ENCODE measurements around the gene ZNF445. TPM values are rescaled to one million over a fixed set of nuclear protein-coding genes. Genes with fewer than 3 reads are reported as not detected.

ZNF445 gene
- total and polyA plus RNA-seq, 9 of the 15 experiments (the other 6 are each of a cell fraction or from before 2014, with no cell fraction given), result 1.2 to 26.9 (median 10.6) TPM

GRCh38 chr3:44506961-44507360 is 29.5 kb upstream of the ZNF445 start:
- H3K4me2 ChIP-seq (ENCODE audit: insufficient read depth, low read length), result no peak overlapping the region
- CTCF ChIA-PET (ENCODE audit: low intra/inter-chr PET ratio), result no interaction called here
- FAIRE-seq, result no peak
- no TSS peak for BruUV-seq (replicated peaks)
- H3K9me1 ChIP-seq (ENCODE audit: control insufficient read depth, insufficient read depth, low read length), result peaks cover 4% of the 10 kb centered on the region
- in situ Hi-C loops (cut with MboI) (no loop called here), intact Hi-C loops (cut with micrococcal nuclease) (loop anchor here (5.0 kb wide), 1 partner anchor 750 kb away; no protein-coding TSS in a partner anchor)
- H3K27ac ChIP-seq (ENCODE audit: extremely low read depth, low read depth, low read length), result no peak overlapping the region
- H3K4me1 ChIP-seq (replicated peaks in 1 of 2; ENCODE audit: control insufficient read depth in 2 of 2, insufficient read depth in 2 of 2, low read length in 2 of 2), result peaks cover 4 to 17% of the 10 kb centered on the region in 2 experiments; a peak in 4 of 5 replicates
- H3K4me3 ChIP-seq, result no peak overlapping the region
- no peak for DNase-seq (ENCODE audit: extremely low read depth in 1 of 4, low spot score in 3 of 4)
- H4K20me1 ChIP-seq (replicated peaks; ENCODE audit: control insufficient read depth, insufficient read depth, low read length), result 0 out of 2 replicates have a peak, but pooled peaks cover 5% of the 10 kb centered on the region
- H3K36me3 ChIP-seq (ENCODE audit: control insufficient read depth, insufficient read depth, low read length), result peaks cover 24% of the 10 kb centered on the region
- peaks cover 9% of the 10 kb centered on the region; the same call in 1 of the 2 replicates for H3K9me3 ChIP-seq (replicated peaks; ENCODE audit: control insufficient read depth, insufficient read depth, low read depth, low read length)
- 91% methylated on average over 5 of the region's 5 CpGs for WGBS (ENCODE audit: insufficient coverage, low coverage, missing lambda C conversion rate)
- no peaks in the 10 kb centered on the region for H3K27me3 ChIP-seq (ENCODE audit: control insufficient read depth in 2 of 2, insufficient read depth in 2 of 2, low read length in 2 of 2)
- POLR2A ChIA-PET, result interaction anchor here (0.6 to 0.9 kb wide), 4 partner anchors 14 to 306 kb away, joined by 3 to 4 read pairs (median 3); no protein-coding TSS in a partner anchor
- H2AFZ ChIP-seq (ENCODE audit: low read depth, low read length), result no peak overlapping the region
- ATAC-seq, result no peak
- H3K79me2 ChIP-seq (ENCODE audit: control insufficient read depth, insufficient read depth, low read length), result peaks cover 75% of the 10 kb centered on the region
- no peak overlapping the region for H3K9ac ChIP-seq (ENCODE audit: insufficient read depth in 1 of 2, low read depth in 2 of 2, low read length in 2 of 2)
- TF ChIP-seq TFAP4 (CRISPR knock-in tag; IDR thresholded peaks at IDR 0.05; ENCODE audit: borderline replicate concordance), result no peak
- TF ChIP-seq SP2 (IDR thresholded peaks at IDR 0.05; ENCODE audit: extremely low read depth, low read depth, low read length, poor library complexity, severe bottlenecking), result no peak
- no peak for TF ChIP-seq RFX7 (CRISPR knock-in tag; IDR thresholded peaks at IDR 0.05)
- TF ChIP-seq COPS2 (conservative IDR thresholded peaks at IDR 0.05), result no peak
- TF ChIP-seq MAZ (CRISPR knock-in tag; conservative IDR thresholded peaks at IDR 0.05 in 1 of 2, IDR thresholded peaks at IDR 0.05 in 1 of 2), result no peak
- TF ChIP-seq, protein P1, sequence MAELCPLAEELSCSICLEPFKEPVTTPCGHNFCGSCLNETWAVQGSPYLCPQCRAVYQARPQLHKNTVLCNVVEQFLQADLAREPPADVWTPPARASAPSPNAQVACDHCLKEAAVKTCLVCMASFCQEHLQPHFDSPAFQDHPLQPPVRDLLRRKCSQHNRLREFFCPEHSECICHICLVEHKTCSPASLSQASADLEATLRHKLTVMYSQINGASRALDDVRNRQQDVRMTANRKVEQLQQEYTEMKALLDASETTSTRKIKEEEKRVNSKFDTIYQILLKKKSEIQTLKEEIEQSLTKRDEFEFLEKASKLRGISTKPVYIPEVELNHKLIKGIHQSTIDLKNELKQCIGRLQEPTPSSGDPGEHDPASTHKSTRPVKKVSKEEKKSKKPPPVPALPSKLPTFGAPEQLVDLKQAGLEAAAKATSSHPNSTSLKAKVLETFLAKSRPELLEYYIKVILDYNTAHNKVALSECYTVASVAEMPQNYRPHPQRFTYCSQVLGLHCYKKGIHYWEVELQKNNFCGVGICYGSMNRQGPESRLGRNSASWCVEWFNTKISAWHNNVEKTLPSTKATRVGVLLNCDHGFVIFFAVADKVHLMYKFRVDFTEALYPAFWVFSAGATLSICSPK (IDR thresholded peaks at IDR 0.05; ENCODE audit: borderline replicate concordance), result no peak
- TF ChIP-seq RREB1 (CRISPR knock-in tag; IDR thresholded peaks at IDR 0.05), result no peak
- no peak for TF ChIP-seq ZNF518B (CRISPR knock-in tag; IDR thresholded peaks at IDR 0.05)
- TF ChIP-seq HOXB6 (CRISPR knock-in tag; IDR thresholded peaks at IDR 0.05; ENCODE audit: borderline replicate concordance), result no peak

Measured in K562 (cell line).